Astrocyte (in vitro differentiated cells and primary cell): ENCODE measurements around the gene HM13.
"Not testable (repeated sequence)": the region's sequence is repeated elsewhere in the genome, so short reads cannot be mapped to it uniquely, and the experiment has no call there.

Source experiments
- EZH2 ChIP-seq: IDR thresholded peaks from 2 replicates; pipeline ENCODE4 v1.6.1; 2012; ENCODE audit warnings: mild to moderate bottlenecking, low read length, inconsistent platforms; ENCODE audit not compliant: insufficient read depth
- TF ChIP-seq, protein P1 (sequence below): IDR thresholded peaks from 2 replicates; pipeline ENCODE4 v1.5.1; 2011; ENCODE audit warnings: low read depth, mild to moderate bottlenecking, inconsistent platforms, low read length, moderate library complexity; ENCODE audit not compliant: insufficient read depth

DNA sequence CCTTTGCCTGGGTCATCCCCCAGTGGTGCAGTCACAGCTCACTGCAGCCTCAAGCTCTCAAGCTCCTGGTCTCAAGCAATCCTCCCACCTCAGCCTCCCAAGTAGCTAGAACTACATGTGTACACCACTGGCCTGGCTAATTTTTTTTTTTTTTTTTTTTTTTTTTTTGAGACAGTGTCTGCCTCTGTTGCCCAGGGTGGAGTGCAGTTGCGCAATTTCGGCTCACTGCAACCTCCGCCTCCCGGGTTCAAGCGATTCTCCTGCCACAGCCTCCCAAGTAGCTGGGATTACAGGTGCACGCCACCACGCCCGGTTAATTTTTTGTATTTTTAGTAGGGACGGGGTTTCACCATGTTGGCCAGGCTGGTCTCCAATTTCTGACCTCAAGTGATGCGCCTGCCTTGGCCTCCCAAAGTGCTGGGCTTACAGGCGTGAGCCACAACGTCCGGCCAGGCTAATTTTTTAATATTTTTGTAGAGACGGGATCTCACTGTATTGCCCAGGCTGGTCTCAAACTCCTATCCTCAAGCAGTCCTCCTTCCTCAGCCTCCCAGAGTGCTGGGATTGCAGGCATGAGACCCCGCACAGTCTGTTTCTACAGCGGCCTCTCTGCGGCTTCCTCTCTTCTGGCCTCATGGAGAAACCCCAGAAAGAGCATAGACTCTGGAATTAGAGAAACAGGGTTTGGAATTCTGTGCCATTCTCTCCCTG is 65.9 kb downstream of the HM13 start:
- TF ChIP-seq, protein P1, sequence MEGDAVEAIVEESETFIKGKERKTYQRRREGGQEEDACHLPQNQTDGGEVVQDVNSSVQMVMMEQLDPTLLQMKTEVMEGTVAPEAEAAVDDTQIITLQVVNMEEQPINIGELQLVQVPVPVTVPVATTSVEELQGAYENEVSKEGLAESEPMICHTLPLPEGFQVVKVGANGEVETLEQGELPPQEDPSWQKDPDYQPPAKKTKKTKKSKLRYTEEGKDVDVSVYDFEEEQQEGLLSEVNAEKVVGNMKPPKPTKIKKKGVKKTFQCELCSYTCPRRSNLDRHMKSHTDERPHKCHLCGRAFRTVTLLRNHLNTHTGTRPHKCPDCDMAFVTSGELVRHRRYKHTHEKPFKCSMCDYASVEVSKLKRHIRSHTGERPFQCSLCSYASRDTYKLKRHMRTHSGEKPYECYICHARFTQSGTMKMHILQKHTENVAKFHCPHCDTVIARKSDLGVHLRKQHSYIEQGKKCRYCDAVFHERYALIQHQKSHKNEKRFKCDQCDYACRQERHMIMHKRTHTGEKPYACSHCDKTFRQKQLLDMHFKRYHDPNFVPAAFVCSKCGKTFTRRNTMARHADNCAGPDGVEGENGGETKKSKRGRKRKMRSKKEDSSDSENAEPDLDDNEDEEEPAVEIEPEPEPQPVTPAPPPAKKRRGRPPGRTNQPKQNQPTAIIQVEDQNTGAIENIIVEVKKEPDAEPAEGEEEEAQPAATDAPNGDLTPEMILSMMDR: not testable (repeated sequence)
- not testable (repeated sequence) for TF ChIP-seq EZH2
